NCI-H1436 (cell line): ENCODE results near the gene FHL2.
"Not testable (repeated sequence)": the region's sequence is repeated elsewhere in the genome, so short reads cannot be mapped to it uniquely, and the experiment has no call there.

Experiments used
- DNase-seq: peaks from one replicate; lab custom pipeline; 2025; lab: John Stamatoyannopoulos, UW

Gene FHL2, protein sequence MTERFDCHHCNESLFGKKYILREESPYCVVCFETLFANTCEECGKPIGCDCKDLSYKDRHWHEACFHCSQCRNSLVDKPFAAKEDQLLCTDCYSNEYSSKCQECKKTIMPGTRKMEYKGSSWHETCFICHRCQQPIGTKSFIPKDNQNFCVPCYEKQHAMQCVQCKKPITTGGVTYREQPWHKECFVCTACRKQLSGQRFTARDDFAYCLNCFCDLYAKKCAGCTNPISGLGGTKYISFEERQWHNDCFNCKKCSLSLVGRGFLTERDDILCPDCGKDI

DNA sequence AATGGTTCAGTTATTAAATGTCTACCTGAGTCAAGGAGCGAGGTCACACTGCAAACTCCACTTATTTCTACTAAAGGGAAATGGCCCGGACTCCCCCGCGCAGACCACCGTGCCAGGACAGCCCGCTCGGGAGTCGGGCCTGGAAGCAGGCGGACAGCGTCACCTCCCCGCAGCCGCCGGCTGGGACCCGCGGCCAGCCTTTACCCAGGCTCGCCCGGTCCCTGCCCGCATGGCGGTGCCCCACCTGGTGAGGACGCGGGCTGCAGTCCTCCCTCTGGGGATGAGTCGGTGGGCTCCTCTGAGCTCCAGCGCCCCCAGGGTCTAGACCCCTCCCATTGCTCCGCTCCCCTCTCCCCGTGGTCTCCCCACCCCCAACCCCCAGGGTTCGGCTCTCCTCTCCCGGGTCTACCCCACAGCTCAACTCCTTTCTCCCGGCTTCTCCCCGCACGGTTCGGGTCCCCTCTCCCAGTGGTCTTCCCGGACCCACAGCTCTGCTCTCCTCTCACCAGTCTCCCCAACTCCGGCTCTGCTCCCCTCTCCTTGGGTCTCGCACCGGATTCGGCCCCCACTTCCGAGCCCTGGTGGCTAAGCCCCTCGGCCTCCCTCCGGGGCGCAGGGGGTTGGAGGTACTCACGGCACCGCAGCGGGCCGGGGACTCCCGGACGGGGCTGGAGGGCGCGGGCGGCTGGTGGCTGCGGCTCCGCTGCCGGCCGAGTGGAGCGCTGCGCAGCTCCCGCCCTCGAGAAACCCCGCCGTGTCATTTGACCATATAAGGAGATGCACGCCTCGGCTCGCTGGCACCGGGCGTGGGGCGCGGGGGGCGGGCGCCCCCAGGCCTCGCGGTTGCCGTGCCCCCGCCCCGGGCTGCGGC lies at the start of gene FHL2:
FHL2 (minus strand) TSS at position 716 of the 871 bp plus-strand sequence. CDS start 12,535 bp downstream, outside the sequence.
- no peak for DNase-seq

DNA sequence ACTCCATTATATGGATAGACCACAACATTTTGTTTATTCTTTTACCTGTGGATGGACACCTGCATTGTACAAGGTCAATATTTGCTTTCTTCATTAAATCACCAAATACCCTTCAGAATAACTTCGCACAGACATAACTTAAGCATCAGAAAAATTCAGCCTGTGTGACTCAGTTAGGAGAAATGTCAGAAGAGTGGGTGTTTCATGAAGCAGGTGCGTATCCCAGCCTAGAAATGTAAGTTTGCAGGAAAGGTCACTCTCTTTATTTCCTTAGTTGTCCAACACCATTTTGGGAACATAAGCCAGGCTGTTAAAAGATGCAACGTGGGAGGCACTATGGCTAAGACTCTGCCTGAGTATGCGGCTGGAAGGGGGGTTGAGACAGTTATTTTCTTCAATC lies 48.6 kb upstream of the FHL2 start:
- no peak for DNase-seq

DNA sequence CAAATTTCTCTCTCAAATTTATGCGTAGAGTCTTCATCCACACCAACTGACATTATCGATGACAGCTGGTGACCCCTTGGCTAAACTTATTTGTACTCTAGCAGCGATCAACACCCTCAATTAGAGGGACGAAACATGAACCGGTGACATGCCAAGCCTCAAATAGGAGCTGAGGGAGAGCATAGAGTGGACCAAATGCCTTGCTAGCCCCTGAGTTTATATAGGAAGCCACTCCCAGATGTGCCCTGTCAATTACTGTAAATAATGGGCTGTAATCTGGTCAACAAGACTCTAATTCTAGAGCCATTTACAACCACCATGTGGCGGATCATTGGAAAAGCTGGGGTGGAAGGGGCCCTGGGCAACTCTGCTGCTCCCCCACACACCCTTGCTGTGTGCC lies 47.6 kb upstream of the FHL2 start:
- no peak for DNase-seq

DNA sequence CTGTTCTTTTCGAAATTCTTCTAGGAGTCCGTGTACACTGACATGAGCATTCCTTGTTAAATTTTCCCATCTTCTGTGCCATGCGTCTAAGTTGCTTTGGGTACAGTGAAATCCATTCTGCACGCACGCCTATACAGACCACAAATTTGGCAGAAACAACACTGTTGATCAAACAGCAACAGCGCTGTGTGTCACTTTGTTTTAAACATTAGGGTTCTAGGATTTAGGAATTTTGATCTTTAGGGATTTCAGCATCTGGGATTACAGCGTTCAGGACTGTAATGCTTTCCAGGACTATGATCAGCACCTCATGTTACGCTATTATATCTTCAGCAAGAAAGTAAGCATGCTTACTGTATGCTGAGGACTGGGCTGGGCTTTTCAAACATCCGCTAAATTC lies 47.1 kb upstream of the FHL2 start:
- no peak for DNase-seq

DNA sequence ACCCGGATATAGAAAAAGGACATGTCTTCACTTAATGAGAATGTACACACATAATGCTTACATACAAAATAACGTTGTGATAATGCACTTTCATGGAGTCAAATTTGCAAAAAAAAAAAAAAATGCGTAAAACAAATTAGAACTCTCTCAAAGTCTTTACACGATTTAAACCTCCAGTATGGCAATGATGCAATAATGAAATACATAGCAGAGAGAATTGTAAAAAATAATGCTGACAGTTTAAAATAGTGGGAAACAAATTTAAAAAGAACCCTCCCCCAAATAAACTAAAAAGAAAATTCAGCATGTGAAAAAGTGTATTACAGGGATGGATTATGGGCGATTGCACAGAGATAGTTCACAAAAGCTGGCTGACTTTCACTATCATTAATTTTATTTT lies 46.6 kb upstream of the FHL2 start:
- no peak for DNase-seq

DNA sequence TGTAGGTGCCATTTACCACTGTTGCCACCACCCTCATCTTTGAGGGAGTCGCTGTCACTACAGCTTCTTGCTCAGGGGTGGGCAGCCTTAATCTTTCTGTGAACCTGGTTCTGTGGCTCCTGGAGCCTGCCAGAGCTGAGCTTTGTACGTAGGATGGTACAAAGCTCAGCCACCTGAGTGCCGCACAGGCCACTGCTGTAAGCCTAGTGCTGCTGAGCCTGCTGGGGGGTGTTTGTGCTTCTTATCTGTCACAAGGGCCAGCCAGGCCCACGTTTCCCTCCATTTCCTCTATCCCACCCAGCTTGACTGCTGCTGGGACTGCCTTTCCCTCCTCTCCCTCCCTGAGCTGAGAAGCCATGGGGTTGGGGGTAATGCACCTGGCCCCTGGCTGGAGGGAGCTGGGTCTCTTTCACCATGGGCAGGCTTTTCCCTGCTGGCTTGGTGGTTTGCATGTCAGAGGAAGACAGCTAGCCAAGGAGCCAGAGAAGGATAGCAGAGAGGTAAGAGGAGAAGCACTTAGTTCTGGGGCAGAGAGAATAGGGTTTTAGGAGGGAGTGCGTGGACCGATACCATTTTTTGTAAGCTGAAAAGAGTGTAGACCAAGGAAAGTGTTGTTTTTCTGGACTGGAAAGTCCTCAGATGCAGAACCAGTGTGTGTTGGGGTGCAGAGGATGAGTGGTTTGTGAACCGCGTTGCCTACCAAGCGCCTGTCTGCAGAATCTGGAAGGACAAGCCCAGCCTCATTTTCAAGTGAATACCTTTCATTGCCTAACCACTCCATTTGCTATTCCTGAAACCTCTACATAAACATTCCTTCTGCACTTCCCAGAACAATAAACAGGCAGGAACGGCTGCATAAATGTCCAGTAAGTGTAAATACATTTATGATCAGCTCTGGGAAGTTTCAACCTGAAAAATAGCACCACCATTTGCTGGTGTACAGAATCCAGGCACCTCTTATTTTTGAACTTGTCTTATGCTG lies 45.1 kb upstream of the FHL2 start:
- no peak for DNase-seq

DNA sequence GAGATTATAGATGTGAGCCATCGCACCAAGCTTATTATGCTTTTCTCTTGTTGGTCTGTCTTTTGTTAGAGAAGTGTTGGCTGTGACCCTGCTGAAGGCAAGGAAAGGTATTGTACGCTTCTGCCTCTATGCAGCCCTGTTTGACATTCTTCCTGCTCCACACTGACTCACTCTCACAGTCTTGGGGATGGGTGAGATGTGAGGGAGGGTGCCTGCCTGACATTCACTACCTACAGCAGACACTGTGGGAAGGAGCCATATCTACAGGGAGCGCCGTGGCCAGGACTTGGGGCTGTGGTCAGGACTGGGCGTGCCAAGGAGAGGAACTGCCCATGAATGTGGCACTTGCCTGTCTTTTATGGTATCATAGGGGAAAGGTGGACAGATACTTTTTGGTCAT lies 43.9 kb upstream of the FHL2 start:
- no peak for DNase-seq

DNA sequence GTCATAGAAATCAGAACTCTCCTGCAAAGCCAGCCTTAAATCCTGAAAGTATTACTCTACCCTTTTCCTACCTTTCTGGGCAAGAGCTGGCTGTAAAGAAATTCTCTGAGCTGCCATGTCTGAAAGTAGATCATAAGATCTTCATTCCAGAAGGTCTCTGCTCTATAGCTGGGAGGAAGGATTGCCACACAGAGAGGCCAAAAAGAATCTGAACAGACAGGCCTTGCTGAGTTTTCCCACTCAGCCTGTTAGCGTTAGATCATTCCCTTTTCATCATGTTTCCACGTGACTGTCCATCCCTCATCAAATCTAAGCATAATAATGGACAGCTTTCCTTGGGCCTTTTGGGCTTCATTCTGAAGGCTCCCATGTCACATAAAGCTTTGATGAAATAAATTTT lies 43.2 kb upstream of the FHL2 start:
- DNase-seq = no peak

DNA sequence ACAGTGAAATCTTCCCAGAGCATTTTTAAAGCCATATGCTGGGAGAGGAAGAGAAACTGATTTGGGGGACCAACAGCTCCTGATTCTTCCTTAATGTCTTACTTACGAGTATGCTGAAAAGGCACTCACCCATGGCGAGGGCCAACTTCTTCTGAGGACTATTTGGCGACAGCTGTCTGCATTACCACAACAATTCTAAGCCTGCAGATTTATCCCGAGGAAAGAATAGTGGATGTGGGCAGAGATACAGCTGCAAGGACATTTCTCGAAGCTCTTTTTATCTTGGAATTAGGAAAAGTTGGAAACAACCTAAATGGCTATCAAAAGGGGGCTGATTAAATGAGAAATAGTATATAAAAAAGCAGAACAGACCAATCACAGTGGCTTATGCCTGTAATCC lies 40.3 kb upstream of the FHL2 start:
- DNase-seq = no peak

DNA sequence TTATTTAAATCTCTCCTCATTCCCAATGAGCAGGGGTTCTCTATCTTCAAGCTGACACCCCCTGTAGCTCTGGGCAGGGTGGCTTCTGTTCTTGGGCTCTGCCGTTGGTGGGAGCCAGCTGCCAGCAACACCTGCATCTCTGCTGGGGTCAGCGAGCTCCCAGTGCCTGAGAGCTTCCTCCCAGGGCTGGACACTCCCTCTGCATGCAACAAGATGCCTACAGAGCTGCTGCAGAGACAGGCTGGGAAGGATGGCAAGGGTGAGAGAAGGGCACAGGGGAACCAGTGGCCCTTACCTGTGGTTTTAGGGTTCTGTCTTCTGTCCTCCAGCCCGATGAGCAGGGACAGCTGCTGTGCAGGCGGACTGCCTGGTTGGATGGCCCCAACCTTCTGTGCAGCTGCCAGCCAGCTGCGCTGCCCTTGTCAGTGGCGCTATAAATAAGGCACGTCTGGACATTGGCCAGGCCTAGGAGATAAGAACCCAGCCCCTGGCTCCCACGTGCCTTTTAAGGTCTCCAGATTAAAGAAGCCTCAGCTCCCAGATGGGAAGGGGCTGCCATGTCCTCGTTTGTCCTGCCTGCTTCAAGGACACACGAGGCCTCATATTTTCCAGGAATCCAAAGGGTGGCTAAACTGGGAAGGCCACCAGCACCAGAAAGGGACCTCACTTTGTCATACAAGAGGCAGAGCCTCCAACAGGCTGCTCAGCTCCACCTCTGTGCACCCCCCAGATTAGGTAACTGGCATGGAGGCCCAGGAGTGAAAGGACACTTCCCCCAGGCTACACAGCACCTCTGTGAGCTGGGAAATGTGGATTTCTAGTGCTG lies 39.5 kb upstream of the FHL2 start:
- DNase-seq = no peak

DNA sequence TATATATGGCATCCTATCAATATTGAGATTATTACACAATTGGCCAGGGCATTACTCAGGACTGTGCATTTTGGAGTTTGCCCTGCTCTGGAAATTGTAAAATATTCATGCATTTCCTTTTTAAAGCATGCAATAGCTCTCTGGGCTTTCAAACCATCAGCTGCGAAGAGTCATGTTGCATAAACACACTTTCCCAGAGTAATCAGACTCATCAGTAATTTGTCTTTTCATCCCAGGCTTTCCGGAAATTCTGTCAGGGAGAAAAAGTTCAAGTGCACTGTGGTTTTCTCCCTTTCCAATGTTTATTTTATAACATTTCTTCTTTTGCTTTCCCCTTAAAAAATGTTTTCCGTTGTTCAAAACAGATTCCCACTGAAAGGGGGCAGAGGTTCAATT lies 38.9 kb upstream of the FHL2 start:
- DNase-seq = no peak

DNA sequence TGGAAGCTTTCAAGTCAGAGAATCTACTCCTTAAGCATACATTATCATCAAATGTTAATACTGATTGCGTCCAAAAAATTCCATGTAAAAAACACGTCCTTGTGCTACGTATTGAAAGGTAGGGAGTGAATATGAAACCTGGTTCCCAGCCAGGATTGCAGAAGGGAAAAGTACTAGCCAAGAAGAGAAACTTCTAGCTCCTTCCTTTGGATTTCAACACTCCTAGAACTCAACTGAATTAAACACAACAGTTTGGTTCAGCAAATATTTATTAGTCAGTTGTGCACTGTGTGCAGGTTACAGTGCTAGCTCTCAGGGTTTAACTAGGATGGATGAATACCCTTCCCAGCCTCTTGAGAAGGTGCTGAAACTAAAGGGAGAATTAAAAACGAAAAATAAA lies 33.9 kb upstream of the FHL2 start:
- no peak for DNase-seq

DNA sequence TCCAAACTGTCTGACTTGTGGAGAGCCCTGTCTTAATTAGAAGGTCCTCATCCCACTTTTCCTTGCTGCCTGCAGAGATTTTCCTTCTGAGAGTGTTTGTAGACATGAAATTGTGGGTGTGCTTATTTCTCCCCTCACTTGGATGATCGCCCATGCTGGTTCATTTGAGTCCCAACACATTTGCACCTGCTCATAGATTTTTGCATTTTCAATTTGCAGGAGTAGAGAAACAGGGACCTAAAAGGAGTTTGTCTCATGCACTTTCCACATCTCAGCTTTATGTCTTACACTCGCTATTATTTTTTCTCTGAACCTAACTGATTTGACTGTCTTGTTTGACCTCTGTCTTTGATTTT lies 33.2 kb upstream of the FHL2 start:
- no peak for DNase-seq

DNA sequence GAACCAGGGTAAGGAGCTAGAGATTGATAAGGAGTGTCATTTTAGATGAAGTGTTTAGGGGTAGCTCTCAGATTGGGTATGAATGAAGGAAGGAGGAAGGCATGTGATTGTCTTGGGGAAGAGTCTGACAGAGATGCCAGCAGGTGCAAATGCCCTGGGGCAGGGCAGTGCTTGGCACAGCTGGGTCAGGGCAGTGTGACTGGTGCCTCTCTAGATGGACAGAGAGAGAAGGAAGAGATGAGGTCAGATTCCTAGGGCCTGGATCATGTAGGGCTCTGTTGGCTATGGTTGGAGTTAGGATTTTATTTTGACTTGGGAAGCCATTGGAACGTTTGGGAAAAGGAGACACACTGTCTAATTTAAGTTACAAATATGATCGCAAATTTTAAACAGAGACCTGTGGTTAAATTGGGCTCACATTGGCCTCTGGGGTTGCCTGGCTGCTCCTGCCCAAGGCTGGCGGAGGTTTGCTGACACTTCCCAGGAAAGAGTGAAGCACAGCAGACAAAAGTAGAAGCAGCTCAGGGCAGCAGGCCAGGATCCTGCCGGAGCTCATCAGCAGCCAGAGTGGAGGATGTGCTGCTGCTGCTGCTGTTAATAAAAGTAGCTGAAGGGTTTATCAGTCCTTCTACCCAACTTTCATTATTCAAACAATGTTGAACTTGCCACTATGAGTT lies 32.7 kb upstream of the FHL2 start:
- no peak for DNase-seq

DNA sequence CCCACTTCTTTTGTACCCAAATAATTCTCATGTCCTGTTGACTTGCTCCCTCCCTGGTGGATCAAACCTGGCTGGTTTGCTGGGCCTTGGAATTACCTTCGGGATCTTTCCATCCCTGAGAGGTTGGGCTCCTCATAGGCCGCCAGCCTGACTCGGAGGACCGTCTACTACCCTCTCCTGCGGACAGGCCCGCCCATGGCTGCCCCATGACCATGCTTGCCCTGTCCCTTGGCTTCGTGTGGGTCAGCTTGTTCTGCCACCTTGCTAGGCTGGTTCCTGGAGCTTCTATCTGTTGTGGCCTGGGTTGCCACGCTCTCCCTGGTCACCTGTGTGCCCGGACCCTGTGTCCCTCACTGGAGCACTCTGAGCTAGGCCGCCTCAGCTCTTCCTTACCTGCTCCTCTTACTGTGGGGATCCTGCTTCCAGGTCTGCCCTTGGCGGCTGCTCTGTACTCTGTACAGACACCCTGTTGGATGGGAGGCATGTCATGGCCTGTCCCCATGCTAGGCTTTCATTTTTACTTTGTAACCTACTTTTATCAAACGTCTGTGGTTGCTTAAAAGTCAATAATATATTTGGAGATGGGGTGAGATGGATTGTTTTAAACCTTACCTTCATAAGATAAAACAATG lies 29.7 kb upstream of the FHL2 start:
- no peak for DNase-seq

DNA sequence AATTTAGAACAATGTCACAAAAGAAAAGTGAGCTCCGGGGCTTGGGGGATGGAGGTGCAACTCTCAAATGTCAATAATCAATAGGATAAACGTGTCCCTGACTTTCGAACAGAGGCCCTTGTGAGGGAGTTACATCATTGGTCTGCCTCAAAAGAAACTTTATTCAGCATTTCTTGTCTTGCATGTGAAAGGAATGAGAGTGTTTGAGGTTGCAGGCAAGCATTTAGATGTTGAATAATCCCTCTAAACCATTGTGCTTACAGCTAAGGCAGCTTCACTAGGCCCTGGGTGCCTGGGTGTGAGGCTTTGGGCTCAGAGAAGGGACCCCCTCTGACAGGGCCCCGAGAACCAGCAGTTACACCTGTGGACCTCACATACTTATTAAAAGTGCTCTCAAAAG lies 28.6 kb upstream of the FHL2 start:
- no peak for DNase-seq

DNA sequence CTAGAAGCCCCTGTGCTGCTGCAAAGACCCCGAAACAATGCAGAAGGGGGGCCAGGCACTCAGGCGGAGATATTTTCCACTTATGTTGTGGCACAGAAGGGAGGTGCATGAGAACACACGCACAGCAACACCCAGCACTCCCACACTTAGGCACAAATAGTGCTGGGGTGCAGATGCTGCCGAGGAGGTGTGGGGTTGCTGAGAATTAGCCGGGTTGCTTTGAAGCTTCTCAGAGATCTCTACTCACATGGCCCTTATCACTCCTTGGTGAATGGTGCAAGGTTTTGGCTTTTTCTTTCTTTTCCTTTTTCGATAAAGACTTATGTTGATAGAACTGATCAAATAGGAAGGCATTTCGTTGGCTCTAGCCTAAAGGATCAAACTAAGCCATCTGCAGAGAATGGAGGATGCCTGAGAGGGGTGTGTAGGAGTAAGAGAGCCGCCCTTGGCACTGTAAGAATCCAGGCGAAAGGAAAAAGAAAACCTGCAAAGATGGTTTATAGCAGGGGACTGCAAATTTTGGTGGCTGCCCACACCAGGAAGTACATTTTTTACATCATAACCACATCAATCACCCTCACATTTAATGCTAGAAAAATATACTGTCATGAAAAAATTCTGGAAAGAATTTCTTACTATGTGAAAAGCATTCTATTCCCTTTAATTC lies 27.9 kb upstream of the FHL2 start:
- DNase-seq = no peak

DNA sequence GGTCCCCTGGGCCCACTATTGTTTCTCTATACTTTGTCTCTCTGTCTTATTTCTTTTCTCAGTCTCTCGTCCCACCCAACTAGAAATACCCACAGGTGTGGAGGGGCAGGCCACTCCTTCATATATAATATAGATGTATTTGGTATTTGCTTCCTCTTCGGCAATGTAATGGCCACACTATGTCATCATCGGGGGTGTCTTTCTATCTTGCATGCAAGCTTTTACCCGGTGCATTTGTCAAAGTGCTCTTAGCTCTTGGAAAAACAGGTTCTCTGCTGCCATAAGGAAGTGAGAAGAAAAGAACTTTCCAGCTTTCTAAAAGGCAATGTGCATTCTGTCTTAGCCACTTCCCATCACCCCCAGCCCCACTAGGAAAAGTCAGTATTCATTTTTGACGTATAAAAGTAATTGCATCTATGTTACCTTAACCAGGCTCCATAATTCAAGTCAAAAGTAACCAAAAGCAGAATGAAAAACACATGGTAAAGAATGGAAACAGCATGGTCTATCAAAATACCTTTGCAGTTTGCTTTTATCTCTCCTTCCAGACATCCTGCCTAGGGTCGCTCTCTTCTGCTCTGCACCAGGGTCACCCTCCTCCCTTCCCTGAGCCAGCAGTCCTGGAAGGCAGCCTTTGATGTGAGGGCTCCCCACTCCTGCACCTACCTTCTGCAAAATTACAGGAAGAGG lies 27.2 kb upstream of the FHL2 start:
- no peak for DNase-seq

DNA sequence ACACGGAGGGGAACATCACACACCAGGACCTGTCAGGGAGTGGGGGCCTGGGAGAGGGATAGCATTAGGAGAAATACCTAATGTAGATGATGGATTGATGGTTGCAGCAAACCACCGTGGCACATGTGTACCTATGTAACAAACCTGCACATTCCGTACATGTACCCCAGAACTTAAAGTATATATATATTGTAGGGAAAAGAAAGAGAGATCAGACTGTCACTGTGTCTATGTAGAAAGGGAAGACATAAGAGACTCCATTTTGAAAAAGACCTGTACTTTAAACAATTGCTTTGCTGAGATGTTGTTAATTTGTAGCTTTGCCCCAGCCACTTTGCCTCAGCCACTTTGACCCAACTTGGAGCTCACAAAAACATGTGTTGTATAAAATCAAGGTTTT lies 26.0 kb upstream of the FHL2 start:
- DNase-seq = not testable (repeated sequence)
